ENCODE results near the gene MOCS3. TPM values are rescaled to one million over a fixed set of nuclear protein-coding genes. Genes with fewer than 3 reads are reported as not detected.

Gene MOCS3
- total RNA-seq, 4 donors from 2014 or later, result 3.3 to 5.5 (median 3.6) TPM

DNA sequence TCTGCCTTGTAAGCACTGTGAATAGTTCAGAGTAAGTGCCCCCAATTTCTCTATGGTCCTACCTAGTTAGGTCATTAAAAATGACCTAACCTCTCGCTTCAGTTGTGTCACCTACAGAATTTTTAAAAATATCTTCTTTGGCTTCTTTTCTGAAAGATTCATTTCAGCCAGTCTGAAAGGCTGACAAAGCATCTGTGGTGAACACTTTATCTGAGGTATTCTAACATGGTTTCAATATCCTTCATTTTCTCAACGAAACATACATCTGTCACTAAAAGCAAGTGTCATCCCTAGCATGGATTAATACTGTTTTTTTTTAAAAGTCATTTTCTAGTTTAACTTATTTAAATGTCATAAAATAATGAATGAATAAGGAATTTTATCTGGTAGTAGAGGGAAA, 5.4 kb upstream of the MOCS3 start:
- DNase-seq (ENCODE audit: low spot score), result no peak
- ATAC-seq (ENCODE audit: low FRiP score), result no peak
- TF ChIP-seq, protein P1, sequence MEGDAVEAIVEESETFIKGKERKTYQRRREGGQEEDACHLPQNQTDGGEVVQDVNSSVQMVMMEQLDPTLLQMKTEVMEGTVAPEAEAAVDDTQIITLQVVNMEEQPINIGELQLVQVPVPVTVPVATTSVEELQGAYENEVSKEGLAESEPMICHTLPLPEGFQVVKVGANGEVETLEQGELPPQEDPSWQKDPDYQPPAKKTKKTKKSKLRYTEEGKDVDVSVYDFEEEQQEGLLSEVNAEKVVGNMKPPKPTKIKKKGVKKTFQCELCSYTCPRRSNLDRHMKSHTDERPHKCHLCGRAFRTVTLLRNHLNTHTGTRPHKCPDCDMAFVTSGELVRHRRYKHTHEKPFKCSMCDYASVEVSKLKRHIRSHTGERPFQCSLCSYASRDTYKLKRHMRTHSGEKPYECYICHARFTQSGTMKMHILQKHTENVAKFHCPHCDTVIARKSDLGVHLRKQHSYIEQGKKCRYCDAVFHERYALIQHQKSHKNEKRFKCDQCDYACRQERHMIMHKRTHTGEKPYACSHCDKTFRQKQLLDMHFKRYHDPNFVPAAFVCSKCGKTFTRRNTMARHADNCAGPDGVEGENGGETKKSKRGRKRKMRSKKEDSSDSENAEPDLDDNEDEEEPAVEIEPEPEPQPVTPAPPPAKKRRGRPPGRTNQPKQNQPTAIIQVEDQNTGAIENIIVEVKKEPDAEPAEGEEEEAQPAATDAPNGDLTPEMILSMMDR (IDR thresholded peaks at IDR 0.05), result no peak

DNA sequence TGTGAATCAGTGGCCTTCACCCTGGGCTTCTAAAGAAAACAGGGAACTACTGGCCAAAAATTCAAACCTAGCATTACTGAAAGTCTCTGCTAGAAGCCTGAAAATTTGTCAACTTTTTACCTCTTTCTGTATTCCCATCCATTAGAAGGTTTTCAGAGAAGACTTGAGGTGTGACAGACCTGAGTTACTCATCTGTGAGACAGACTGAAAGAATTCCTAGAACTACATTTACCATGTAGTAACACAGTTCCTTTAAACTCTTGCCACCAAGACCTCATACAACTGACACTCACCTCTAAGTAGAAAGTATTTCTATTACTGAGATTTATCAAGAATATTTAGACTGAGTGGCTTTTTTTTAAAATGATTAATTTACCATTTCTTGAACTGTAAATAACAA, 4.8 kb upstream of the MOCS3 start:
- no peak for ATAC-seq (ENCODE audit: low FRiP score)
- TF ChIP-seq, protein P1 (IDR thresholded peaks at IDR 0.05), result no peak
- DNase-seq (ENCODE audit: low spot score), result no peak

DNA sequence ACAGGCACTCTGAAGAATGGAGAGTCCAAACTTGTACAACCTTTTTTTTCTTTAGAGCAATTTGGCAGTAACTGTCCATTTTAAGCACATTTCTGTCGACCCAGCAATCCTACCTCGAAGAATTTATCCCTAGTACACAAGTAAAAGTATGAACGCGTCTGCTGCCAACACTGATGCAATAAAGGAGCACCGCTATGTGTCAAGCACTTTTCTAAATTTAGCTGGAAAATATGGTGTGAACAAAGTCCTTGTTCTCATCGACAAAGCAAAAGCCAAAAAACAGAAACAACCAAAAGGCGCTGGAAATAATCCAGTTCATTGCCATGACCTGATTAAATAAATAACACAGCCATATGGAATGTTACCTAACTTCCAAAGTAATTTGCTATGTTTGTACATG, 1.3 kb upstream of the MOCS3 start:
- no peak for ATAC-seq (ENCODE audit: low FRiP score)
- DNase-seq (ENCODE audit: low spot score), result no peak
- TF ChIP-seq, protein P1 (IDR thresholded peaks at IDR 0.05), result no peak

DNA sequence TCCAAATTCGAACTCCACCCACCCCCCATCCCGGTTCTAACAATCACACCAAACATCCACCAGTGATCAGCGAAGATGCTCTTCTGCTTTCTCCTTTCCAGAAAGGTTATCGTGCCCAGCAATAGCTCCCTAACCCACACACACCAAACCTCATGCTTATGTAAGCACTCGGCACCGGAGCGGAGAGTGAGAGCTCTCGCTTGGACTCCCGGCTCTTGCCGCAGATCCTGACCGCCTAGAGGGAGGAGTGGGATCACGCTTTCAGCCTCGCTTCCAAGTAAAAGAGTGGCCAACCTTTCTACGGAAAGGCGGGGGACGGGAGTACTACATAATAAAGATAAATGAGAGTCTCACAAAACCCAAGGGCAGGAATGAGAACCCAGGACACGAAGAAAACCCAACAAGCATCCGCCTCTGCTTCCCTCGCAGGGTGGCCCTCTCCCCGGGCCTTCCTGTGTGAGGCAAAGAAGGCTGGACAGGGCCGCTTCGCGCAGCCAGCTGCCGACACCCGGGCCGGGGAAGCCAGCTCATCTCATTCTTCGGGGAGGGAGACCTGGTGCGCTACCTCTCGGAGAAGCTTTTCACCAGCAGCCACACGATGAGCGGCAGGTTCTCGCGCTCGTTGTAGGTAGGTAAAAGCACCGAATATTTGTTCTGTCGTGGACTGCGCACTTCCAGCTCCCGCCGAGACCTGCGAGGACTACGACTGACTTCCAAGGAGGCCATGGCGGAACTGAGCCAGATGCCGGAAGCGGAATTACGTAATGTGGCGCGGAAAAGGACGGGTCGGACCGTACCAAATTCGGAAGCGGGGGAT, 612 bp upstream of the MOCS3 start, which contains the start of gene DPM1:
Gene DPM1 (minus strand): TSS at position 735 of the 817 bp plus-strand sequence. CDS start 9 bp downstream, at position 726.
- ATAC-seq (ENCODE audit: low FRiP score) (peak; percentile 73), DNase-seq (ENCODE audit: low spot score) (peak; percentile 78)
- TF ChIP-seq, protein P1 (IDR thresholded peaks at IDR 0.05), result no peak

DNA sequence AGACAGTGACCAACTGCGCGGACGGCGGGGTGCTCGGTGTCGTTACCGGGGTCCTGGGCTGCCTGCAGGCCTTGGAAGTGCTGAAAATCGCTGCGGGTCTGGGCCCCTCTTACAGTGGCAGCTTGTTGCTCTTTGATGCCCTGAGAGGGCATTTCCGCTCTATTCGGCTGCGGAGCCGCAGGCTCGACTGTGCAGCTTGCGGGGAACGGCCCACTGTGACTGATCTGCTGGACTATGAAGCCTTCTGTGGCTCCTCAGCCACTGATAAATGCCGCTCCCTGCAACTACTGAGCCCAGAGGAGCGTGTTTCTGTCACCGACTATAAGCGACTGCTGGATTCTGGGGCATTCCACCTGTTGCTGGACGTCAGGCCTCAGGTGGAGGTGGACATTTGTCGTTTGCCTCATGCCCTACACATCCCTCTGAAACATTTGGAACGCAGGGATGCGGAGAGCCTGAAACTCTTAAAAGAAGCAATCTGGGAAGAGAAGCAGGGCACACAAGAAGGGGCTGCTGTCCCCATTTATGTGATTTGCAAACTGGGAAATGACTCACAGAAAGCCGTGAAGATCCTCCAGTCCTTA, 1.0 kb downstream of the MOCS3 start:
- DNase-seq (ENCODE audit: low spot score), result no peak
- no peak for ATAC-seq (ENCODE audit: low FRiP score)
- TF ChIP-seq, protein P1 (IDR thresholded peaks at IDR 0.05), result no peak

DNA sequence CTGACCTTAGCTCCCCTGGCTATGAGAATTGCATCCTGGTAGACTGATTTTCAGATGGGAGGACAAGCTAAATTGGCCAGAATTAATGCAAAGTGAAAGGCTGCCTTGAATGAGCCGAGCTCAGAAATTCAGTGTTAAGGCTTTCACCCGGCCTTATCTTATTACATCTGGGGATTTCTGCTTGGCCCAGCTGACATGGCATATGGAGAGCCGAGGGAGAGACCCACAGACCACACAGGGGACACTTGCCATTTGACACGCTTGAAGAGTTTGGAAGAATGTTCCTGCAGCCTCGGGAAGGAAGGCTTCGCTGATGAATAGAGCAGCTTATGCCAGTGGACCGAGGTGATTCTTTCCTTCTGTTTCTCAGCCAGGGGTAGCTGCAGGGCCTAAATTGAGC, 9.0 kb downstream of the MOCS3 start:
- no peak for ATAC-seq (ENCODE audit: low FRiP score)
- no peak for DNase-seq (ENCODE audit: low spot score)
- TF ChIP-seq, protein P1 (IDR thresholded peaks at IDR 0.05), result no peak

DNA sequence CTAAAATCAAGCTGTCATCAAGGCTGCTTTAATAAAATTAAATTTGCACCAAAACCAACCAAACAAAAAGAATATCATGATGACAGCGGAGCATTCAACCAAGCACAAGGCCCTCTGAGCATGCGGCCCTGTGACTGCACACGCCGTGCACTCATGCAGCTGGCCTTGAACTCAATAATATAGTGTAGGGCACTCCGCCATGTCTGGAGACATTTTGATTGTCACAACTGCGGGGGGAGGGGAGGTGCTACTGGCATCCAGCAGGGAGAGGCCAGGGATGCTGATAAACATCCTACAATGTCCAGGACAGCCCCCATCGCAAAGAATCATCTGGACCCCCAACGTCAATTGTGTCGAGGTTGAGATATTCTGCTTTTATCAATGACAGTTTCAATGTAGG, 9.7 kb downstream of the MOCS3 start:
- ATAC-seq (ENCODE audit: low FRiP score), result no peak
- no peak for DNase-seq (ENCODE audit: low spot score)
- TF ChIP-seq, protein P1 (IDR thresholded peaks at IDR 0.05), result no peak

Measured in omental fat pad (tissue), 4 donors.